Measurements from ENCODE around the gene TJP3. TPM values are rescaled to one million over a fixed set of nuclear protein-coding genes. Genes with fewer than 3 reads are reported as not detected.

The TJP3 gene
- total and polyA plus RNA-seq, 9 donors = 0.18 to 24.4 (median 2.8) TPM; not detected in 2

DNA sequence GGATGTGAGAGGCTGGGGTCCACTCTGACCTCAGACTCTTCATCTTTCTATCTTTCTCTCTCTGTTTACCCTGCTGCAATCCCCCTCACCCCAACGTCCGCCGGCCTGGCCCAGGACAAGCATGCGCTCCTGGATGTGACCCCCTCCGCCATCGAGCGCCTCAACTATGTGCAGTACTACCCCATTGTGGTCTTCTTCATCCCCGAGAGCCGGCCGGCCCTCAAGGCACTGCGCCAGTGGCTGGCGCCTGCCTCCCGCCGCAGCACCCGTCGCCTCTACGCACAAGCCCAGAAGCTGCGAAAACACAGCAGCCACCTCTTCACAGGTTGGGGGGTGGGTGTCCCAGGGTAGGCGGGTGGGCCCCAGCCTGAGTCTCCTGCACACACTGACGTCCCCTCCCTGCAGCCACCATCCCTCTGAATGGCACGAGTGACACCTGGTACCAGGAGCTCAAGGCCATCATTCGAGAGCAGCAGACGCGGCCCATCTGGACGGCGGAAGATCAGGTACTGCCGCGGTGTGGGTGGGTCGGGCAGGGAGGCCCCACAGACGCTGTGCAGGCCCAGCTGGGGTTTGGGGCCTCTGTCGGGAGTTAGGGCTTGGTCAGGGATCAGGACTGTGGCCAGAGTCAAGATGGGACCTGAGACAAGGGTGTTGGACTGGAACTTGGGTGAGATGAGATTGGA lies 38.3 kb downstream of the TJP3 start:
- Histone ChIP-seq H3K36me3 (no peaks in the 10 kb centered on the region), H3K9me3 (no peaks in the 10 kb centered on the region), H3K27ac (no peak overlapping the region), H3K4me1 (ENCODE audit: insufficient read depth) (no peaks in the 10 kb centered on the region), H3K27me3 (no peaks in the 10 kb centered on the region), H3K4me3 (no peak overlapping the region)
- TF ChIP-seq, protein P1, sequence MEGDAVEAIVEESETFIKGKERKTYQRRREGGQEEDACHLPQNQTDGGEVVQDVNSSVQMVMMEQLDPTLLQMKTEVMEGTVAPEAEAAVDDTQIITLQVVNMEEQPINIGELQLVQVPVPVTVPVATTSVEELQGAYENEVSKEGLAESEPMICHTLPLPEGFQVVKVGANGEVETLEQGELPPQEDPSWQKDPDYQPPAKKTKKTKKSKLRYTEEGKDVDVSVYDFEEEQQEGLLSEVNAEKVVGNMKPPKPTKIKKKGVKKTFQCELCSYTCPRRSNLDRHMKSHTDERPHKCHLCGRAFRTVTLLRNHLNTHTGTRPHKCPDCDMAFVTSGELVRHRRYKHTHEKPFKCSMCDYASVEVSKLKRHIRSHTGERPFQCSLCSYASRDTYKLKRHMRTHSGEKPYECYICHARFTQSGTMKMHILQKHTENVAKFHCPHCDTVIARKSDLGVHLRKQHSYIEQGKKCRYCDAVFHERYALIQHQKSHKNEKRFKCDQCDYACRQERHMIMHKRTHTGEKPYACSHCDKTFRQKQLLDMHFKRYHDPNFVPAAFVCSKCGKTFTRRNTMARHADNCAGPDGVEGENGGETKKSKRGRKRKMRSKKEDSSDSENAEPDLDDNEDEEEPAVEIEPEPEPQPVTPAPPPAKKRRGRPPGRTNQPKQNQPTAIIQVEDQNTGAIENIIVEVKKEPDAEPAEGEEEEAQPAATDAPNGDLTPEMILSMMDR (IDR thresholded peaks at IDR 0.05) = no peak
- TF ChIP-seq EP300 (IDR thresholded peaks at IDR 0.05) (no peak), POLR2A (IDR thresholded peaks at IDR 0.05) (no peak)
- DNase-seq = no peak
- intact Hi-C loops (cut with DNase I) = no loop called here
- WGBS, 3 donors = 19 to 36% (median 20%) methylated on average over 31 of the region's 31 CpGs

DNA sequence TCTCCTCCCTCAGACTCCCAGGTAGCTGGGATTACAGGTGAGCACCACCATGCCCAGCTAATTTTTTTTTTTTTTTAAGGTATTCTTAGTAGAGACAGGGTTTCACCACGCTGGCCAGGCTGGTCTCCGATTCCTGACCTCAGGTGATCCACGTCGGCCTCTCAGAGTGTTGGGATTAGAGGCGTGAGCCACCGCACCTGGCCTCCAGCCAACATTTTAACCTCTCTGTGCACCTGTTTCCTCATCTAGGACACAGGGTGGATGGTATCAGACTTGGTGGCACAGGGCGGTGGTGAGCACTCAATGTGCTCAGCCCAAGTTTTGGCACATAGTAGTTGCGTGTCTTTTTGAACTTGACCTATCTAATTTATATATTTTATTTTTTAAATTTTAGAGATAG lies 40.8 kb downstream of the TJP3 start:
- H3K4me3 ChIP-seq = no peak overlapping the region
- H3K4me1 ChIP-seq (ENCODE audit: insufficient read depth) = no peaks in the 10 kb centered on the region
- H3K36me3 ChIP-seq = no peaks in the 10 kb centered on the region
- H3K27me3 ChIP-seq = no peaks in the 10 kb centered on the region
- TF ChIP-seq POLR2A (IDR thresholded peaks at IDR 0.05) = no peak
- TF ChIP-seq, protein P1 (IDR thresholded peaks at IDR 0.05) = no peak
- TF ChIP-seq EP300 (IDR thresholded peaks at IDR 0.05) = no peak
- intact Hi-C loops (cut with DNase I) = no loop called here
- H3K9me3 ChIP-seq = no peaks in the 10 kb centered on the region
- 71 to 78% (median 72%) methylated on average over 8 of the region's 8 CpGs for WGBS, 3 donors
- H3K27ac ChIP-seq = no peak overlapping the region
- no peak for DNase-seq

DNA sequence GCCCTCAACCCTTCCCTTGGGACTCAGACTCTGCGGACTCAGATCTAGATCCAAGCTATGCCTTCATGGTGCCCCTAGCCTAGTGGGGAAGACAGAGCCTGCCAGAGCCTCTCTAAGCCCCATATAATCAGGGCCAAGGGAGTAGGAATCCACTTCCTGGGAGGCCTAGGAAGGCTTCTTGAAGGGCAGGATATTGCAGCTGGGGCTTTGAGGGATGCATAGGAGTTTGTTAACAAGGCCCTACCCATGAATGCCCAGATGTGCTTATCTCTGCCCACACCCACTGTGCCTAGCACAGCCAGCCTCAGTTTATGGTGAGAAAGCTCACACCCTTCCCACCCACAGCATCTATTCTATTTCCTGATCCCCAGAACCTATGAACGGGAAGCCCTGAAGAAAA lies 42.0 kb downstream of the TJP3 start:
- no peak overlapping the region for H3K27ac ChIP-seq
- no peaks in the 10 kb centered on the region for H3K4me1 ChIP-seq (ENCODE audit: insufficient read depth)
- no peak for TF ChIP-seq POLR2A (IDR thresholded peaks at IDR 0.05)
- no peak for TF ChIP-seq EP300 (IDR thresholded peaks at IDR 0.05)
- TF ChIP-seq, protein P1 (IDR thresholded peaks at IDR 0.05) = no peak
- H3K27me3 ChIP-seq = no peaks in the 10 kb centered on the region
- DNase-seq = no peak
- no peaks in the 10 kb centered on the region for H3K9me3 ChIP-seq
- no peaks in the 10 kb centered on the region for H3K36me3 ChIP-seq
- no peak overlapping the region for H3K4me3 ChIP-seq
- intact Hi-C loops (cut with DNase I) = no loop called here
- 94 to 100% (median 99%) methylated on average over 2 of the region's 2 CpGs for WGBS, 3 donors

DNA sequence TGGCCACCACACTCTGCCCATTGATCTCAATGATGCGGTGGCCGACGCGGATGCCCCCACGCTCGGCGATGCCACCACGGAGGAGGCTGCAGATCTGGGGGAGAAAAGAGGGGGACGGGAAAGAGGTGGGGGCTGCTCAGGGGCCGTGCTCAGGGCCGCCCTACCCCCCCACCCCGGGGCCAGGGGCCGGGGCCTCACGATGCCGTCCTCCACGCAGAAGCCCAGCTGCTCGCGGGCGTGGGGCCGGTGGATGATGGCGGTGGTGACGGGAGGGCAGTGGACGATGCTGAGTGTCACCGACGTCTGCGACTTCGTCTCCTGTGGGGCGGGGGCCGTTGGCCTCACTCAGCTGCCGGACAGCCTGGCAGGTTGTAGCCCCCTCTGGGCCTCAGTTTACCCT lies 43.1 kb downstream of the TJP3 start:
- H3K27ac ChIP-seq = no peak overlapping the region
- H3K27me3 ChIP-seq = no peaks in the 10 kb centered on the region
- H3K4me1 ChIP-seq (ENCODE audit: insufficient read depth) = no peaks in the 10 kb centered on the region
- DNase-seq = no peak
- WGBS, 3 donors = 89 to 91% (median 90%) methylated on average over 30 of the region's 30 CpGs
- no peak for TF ChIP-seq POLR2A (IDR thresholded peaks at IDR 0.05)
- TF ChIP-seq EP300 (IDR thresholded peaks at IDR 0.05) = no peak
- TF ChIP-seq, protein P1 (IDR thresholded peaks at IDR 0.05) = no peak
- intact Hi-C loops (cut with DNase I) = no loop called here
- H3K36me3 ChIP-seq = no peaks in the 10 kb centered on the region
- H3K9me3 ChIP-seq = no peaks in the 10 kb centered on the region
- H3K4me3 ChIP-seq = no peak overlapping the region
